Stomach (tissue), 4 donors: ENCODE data around the gene NOCT.

Experiments used
- POLR2A ChIP-seq, 4 donors: fragments of 450-650 bp; IDR thresholded peaks; one replicate each; pipeline ENCODE4 v1.6.1; 2016; ENCODE audit warnings: antibody characterized with exemption in 4 of 4, control low read depth in 2 of 4, mild to moderate bottlenecking in 1 of 4, moderate library complexity in 1 of 4
- TF ChIP-seq, protein P1 (sequence below), 7 experiments: fragments of 450-650 bp in 4 of 7; fragments of 200-600 bp in 3 of 7; sonication (generic) in 3 of 7; IDR thresholded peaks; one replicate each; pipeline ENCODE4 v1.5.1; 2016 to 2019; ENCODE audit warnings: antibody characterized with exemption in 7 of 7, control low read depth in 2 of 7, mild to moderate bottlenecking in 1 of 7

- no peak for TF ChIP-seq POLR2A (IDR thresholded peaks at IDR 0.05)
- TF ChIP-seq, protein P1, sequence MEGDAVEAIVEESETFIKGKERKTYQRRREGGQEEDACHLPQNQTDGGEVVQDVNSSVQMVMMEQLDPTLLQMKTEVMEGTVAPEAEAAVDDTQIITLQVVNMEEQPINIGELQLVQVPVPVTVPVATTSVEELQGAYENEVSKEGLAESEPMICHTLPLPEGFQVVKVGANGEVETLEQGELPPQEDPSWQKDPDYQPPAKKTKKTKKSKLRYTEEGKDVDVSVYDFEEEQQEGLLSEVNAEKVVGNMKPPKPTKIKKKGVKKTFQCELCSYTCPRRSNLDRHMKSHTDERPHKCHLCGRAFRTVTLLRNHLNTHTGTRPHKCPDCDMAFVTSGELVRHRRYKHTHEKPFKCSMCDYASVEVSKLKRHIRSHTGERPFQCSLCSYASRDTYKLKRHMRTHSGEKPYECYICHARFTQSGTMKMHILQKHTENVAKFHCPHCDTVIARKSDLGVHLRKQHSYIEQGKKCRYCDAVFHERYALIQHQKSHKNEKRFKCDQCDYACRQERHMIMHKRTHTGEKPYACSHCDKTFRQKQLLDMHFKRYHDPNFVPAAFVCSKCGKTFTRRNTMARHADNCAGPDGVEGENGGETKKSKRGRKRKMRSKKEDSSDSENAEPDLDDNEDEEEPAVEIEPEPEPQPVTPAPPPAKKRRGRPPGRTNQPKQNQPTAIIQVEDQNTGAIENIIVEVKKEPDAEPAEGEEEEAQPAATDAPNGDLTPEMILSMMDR (IDR thresholded peaks at IDR 0.05) = no peak
These were observed 37.0 kb upstream of the NOCT start for GRCh38 chr4:138978600-138978999.
